ENCODE measurements around the gene NFYB. TPM values are rescaled to one million over a fixed set of nuclear protein-coding genes. Genes with fewer than 3 reads are reported as not detected.
A peak's percentile ranks its signal among the peaks of the same experiment; 100 is the strongest.
"Not testable (repeated sequence)": the region's sequence is repeated elsewhere in the genome, so short reads cannot be mapped to it uniquely, and the experiment has no call there.

NFYB gene
- total RNA-seq, 2 experiments from 2014 or later, result 24.8 to 28.5 TPM

GRCh38 chr12:104130760-104131159 is 7.2 kb downstream of the NFYB start:
- no peak overlapping the region for H3K27ac Mint-ChIP-seq
- no peaks in the 10 kb centered on the region for H3K27me3 Mint-ChIP-seq
- H3K4me1 Mint-ChIP-seq, result peaks cover 8% of the 10 kb centered on the region
- ATAC-seq (ENCODE audit: low read depth), result no peak
- DNase-seq, result no peak
- H3K36me3 Mint-ChIP-seq, result peaks cover 21% of the 10 kb centered on the region
- no peaks in the 10 kb centered on the region for H3K9me3 Mint-ChIP-seq
- H3K4me3 Mint-ChIP-seq, result no peak overlapping the region
- POLR2A ChIA-PET, result no interaction called here

DNA sequence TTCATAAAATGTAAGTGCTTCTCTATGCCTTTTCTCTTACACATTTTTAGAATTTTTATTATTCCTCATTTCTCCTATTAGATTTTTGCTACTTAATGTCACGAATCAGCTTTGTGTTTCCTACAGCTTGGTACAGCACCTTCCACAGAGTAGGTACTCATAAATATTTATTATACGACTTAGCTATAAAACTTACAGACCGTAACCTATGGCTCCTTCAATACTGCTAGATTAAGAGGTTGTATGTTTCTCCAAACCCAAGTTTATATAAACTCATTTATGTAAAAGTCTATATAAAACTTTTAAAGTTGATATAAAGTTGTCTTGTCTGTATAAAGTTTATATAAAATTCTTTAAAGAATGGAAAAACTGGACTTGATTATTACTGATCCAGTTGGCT is 11.5 kb downstream of the NFYB start:
- POLR2A ChIA-PET, result no interaction called here
- Mint-ChIP-seq H3K27me3 (no peaks in the 10 kb centered on the region), H3K4me1 (peaks cover 7% of the 10 kb centered on the region), H3K36me3 (peaks cover 18% of the 10 kb centered on the region), H3K4me3 (no peak overlapping the region), H3K27ac (no peak overlapping the region), H3K9me3 (no peaks in the 10 kb centered on the region)
- DNase-seq, result no peak
- ATAC-seq (ENCODE audit: low read depth), result no peak

DNA sequence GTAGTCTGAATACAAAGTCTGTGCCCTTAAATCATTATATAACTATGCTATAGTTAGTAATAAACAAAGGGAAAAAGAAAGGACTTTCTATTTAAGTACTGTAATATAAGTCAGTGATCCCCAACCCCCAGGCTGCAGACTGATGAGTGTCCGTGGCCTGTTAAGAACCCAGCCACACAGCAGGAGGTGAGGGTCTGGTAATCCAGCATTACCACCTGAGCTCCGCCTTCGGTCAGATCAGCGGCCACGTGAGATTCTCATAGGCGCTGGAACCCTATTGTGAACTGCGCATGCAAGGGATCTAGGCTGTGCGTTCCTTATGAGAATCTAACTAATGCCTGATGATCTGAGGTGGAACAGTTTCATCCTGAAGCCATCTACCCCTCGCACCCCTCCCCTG is 15.7 kb downstream of the NFYB start:
- Mint-ChIP-seq H3K27ac (no peak overlapping the region), H3K27me3 (no peaks in the 10 kb centered on the region), H3K4me1 (peaks cover 2% of the 10 kb centered on the region), H3K36me3 (peaks cover 20% of the 10 kb centered on the region), H3K4me3 (no peak overlapping the region), H3K9me3 (no peaks in the 10 kb centered on the region)
- ATAC-seq (ENCODE audit: low read depth) (no peak), DNase-seq (no peak)
- POLR2A ChIA-PET, result interaction anchor here (1.5 kb wide), 1 partner anchor 16 kb away, joined by 3 read pairs; the partner anchor contains the start of gene NFYB

- Mint-ChIP-seq H3K9me3 (no peaks in the 10 kb centered on the region), H3K4me3 (no peak overlapping the region), H3K27ac (no peak overlapping the region), H3K4me1 (peaks cover 2% of the 10 kb centered on the region), H3K27me3 (no peaks in the 10 kb centered on the region), H3K36me3 (peaks cover 17% of the 10 kb centered on the region)
- POLR2A ChIA-PET, result interaction anchor here (1.5 kb wide), 1 partner anchor 17 kb away, joined by 3 read pairs; the partner anchor contains the start of gene NFYB
- no peak for DNase-seq
- ATAC-seq (ENCODE audit: low read depth), result no peak
Measured at GRCh38 chr12:104121001-104121400, 17.0 kb downstream of the NFYB start.

DNA sequence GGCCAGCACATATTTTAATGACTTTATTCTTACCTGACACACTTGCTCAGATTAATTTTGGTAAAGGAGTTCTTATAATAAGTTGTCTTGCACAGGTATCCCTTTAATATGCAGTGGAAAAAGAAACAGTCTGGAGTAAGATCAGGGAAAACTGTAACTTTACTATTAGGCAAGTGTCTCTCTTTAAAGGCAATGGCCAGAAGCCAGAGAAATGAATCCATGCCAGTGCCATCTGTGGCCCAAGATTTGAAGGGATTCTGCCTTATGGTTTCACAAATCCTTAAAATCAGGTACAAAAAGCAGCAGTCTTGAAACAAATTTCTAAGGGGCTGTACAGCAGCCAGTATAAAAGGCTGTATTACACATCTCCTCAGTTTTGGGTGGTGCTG is 22.4 kb downstream of the NFYB start:
- DNase-seq (no peak), ATAC-seq (ENCODE audit: low read depth) (no peak)
- POLR2A ChIA-PET, result no interaction called here
- Mint-ChIP-seq H3K9me3 (no peaks in the 10 kb centered on the region), H3K27me3 (no peaks in the 10 kb centered on the region), H3K36me3 (peaks cover 18% of the 10 kb centered on the region), H3K27ac (peak overlapping the region; percentile 8), H3K4me3 (no peak overlapping the region), H3K4me1 (peaks cover 3% of the 10 kb centered on the region)

GRCh38 chr12:104114834-104115586 is 23.0 kb downstream of the NFYB start:
- ATAC-seq (ENCODE audit: low read depth); H3K4me1 Mint-ChIP-seq; H3K9me3 Mint-ChIP-seq; POLR2A ChIA-PET; DNase-seq; H3K27ac Mint-ChIP-seq; H3K4me3 Mint-ChIP-seq; H3K27me3 Mint-ChIP-seq: not testable (repeated sequence)
- peaks cover 14% of the 10 kb centered on the region for H3K36me3 Mint-ChIP-seq

DNA sequence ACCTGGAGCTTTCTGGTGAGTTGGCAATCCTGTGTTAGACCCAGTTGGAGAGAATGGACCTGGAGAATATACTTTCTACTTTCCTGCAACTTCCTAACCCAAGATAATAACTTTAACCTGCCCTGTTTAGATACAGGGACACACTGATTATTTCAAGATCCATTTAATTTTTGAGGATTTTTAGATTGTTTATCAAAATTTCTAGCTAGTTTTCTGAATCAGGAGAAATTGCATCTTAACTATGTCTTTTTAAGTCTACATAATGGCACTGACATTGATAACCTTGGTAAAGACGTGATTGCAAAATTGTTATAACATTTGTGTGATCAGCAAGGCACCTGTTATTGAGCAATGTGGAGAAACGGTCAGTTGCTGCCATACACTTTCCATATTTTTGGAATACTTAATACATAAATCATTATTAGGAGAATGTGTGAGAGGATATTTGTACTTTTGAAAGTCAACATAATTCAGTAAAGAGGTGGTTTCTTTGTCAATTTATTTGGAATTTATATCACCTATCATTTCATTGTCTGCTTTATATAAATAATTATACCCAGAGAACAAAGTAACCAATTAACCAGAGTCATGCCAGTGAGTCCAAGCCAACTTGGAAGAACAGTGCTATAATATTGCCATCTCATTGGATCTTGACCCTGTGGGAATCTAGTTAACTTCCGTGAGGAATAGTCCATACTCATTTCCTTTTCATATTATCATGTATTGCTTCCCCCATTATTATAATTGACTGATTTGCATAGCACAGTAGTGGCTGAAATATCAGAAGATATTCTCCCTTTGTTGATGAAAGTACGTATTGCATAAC is 28.4 kb downstream of the NFYB start:
- peaks cover 13% of the 10 kb centered on the region for H3K4me1 Mint-ChIP-seq
- DNase-seq (no peak), ATAC-seq (ENCODE audit: low read depth) (no peak)
- H3K4me3 Mint-ChIP-seq, result no peak overlapping the region
- no peaks in the 10 kb centered on the region for H3K9me3 Mint-ChIP-seq
- H3K36me3 Mint-ChIP-seq, result no peaks in the 10 kb centered on the region
- H3K27me3 Mint-ChIP-seq, result no peaks in the 10 kb centered on the region
- H3K27ac Mint-ChIP-seq, result no peak overlapping the region
- POLR2A ChIA-PET, result interaction anchor here (1.0 to 1.7 kb wide), 4 partner anchors 28 to 230 kb away, joined by 3 to 8 read pairs (median 4); partner anchors contain the start of genes HCFC2 and NFYB

- peak overlapping the region; percentile 10 for H3K4me3 Mint-ChIP-seq
- DNase-seq, result peak; percentile 83
- H3K9me3 Mint-ChIP-seq, result no peaks in the 10 kb centered on the region
- POLR2A ChIA-PET, result interaction anchor here (1.0 to 1.7 kb wide), 4 partner anchors 29 to 229 kb away, joined by 3 to 8 read pairs (median 4); partner anchors contain the start of genes HCFC2 and NFYB
- no peak overlapping the region for H3K27ac Mint-ChIP-seq
- H3K27me3 Mint-ChIP-seq, result no peaks in the 10 kb centered on the region
- H3K4me1 Mint-ChIP-seq, result peaks cover 13% of the 10 kb centered on the region
- ATAC-seq (ENCODE audit: low read depth), result peak; percentile 95
- no peaks in the 10 kb centered on the region for H3K36me3 Mint-ChIP-seq
Measured at GRCh38 chr12:104108755-104109445, 29.1 kb downstream of the NFYB start.

DNA sequence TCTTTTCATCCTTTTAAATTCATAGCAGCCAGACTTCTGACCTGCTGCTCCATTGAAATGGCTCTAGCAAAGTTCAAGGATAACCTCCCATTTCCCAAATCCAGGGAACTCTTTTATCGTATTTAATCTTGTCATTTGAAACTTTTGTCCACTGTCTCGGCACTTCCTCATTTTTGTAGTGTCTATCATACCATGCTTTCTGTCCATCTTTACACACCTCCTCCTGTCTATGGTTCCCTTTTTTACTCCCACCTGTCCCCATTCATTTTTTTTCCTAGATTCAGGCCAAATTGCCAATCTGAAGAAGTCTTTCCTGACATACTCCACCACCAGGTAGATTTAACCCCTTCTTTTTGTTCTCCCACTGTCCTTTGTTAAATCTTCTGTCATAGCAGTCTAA is 31.0 kb downstream of the NFYB start:
- Mint-ChIP-seq H3K4me1 (peaks cover 13% of the 10 kb centered on the region), H3K9me3 (no peaks in the 10 kb centered on the region), H3K36me3 (peaks cover 6% of the 10 kb centered on the region), H3K27me3 (no peaks in the 10 kb centered on the region), H3K4me3 (no peak overlapping the region), H3K27ac (no peak overlapping the region)
- DNase-seq (no peak), ATAC-seq (ENCODE audit: low read depth) (no peak)
- POLR2A ChIA-PET, result no interaction called here

GRCh38 chr12:104105461-104105860 is 32.5 kb downstream of the NFYB start:
- Mint-ChIP-seq H3K27ac (no peak overlapping the region), H3K9me3 (no peaks in the 10 kb centered on the region), H3K36me3 (peaks cover 6% of the 10 kb centered on the region), H3K4me3 (no peak overlapping the region), H3K4me1 (peaks cover 9% of the 10 kb centered on the region), H3K27me3 (no peaks in the 10 kb centered on the region)
- POLR2A ChIA-PET, result no interaction called here
- DNase-seq (no peak), ATAC-seq (ENCODE audit: low read depth) (no peak)

DNA sequence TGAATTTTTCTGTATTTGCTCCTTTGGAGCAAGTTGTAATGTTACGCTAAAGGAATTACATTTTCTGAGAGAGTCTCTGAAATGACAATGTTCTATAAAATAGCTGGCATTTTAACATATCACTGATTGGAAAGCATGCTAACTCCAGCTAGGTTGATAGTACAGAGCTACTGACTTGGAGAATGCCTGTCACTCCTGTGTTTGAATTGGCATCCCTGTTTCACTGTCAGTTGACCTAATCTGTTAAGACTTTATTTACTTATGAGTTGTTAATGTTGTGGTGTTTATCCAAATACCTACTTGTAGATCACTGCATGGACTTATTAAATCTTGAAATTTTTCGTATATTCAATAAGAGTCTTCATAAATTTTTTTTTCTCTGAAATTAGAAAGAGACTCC is 40.1 kb downstream of the NFYB start:
- Mint-ChIP-seq H3K9me3 (no peaks in the 10 kb centered on the region), H3K27ac (no peak overlapping the region), H3K27me3 (no peaks in the 10 kb centered on the region), H3K4me3 (no peak overlapping the region), H3K36me3 (peaks cover 25% of the 10 kb centered on the region), H3K4me1 (no peaks in the 10 kb centered on the region)
- DNase-seq (no peak), ATAC-seq (ENCODE audit: low read depth) (no peak)
- POLR2A ChIA-PET, result no interaction called here

DNA sequence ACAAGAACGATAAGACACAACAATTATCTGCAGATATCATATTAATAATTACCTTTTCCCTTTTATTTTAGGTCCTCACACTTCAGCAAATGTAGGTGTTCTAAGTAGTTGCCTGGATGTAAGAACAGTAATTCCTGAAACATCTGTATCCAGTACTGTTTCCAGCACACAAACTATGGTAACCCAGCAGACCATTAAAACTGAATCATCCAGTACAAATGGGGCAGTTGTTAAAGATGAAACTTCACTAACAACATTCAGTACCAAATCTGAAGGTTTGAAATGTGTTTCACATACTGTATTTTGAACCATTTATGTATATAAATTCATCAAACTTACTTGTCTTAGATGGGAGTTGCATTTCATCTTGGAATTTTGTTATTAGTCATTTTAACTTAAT is 42.7 kb downstream of the NFYB start:
- Mint-ChIP-seq H3K36me3 (peaks cover 20% of the 10 kb centered on the region), H3K27me3 (no peaks in the 10 kb centered on the region), H3K4me1 (no peaks in the 10 kb centered on the region), H3K27ac (no peak overlapping the region), H3K4me3 (no peak overlapping the region), H3K9me3 (no peaks in the 10 kb centered on the region)
- no peak for DNase-seq
- POLR2A ChIA-PET, result no interaction called here
- ATAC-seq (ENCODE audit: low read depth), result no peak

- H3K9me3 Mint-ChIP-seq, result no peaks in the 10 kb centered on the region
- H3K27ac Mint-ChIP-seq, result no peak overlapping the region
- no peak overlapping the region for H3K4me3 Mint-ChIP-seq
- H3K4me1 Mint-ChIP-seq, result no peaks in the 10 kb centered on the region
- POLR2A ChIA-PET, result no interaction called here
- no peaks in the 10 kb centered on the region for H3K27me3 Mint-ChIP-seq
- H3K36me3 Mint-ChIP-seq, result peaks cover 19% of the 10 kb centered on the region
- ATAC-seq (ENCODE audit: low read depth) (no peak), DNase-seq (no peak)
Measured at GRCh38 chr12:104094284-104094683, 43.7 kb downstream of the NFYB start.

All from activated naive CD8-positive, alpha-beta T cell treated with anti-CD3 and anti-CD28 coated beads, Interleukin-2, amount 10 ng/mL, durations not matched to agents 7 days and 5 days (primary cell).